H1 (cell line): ENCODE measurements around the gene SPAG17. TPM values are rescaled to one million over a fixed set of nuclear protein-coding genes. Genes with fewer than 3 reads are reported as not detected.

Source experiments
- CTCF ChIA-PET: fragments of 300-600 bp; sonication (Branson Sonifier 250); formaldehyde crosslinking; loops from one replicate; lab custom pipeline; 2021; ENCODE audit not compliant: partially characterized antibody; lab: Charles Lee
- POLR2A ChIA-PET: fragments of 300-600 bp; sonication (Branson Sonifier 250); formaldehyde crosslinking; loops from one replicate; lab custom pipeline; 2021; ENCODE audit warnings: inconsistent platforms; ENCODE audit not compliant: partially characterized antibody; lab: Charles Lee
- DNase-seq, 2 experiments: peaks; one replicate each; pipeline versions ENCODE4 v3.0.0 to v3.0.0-alpha.2; 2010 to 2022; ENCODE audit warnings: low spot score in 2 of 2, low read depth in 1 of 2, mixed read lengths in 1 of 2
- FAIRE-seq: peaks from 2 replicates; lab custom pipeline; 2011; peaks lifted over from hg19 to GRCh38; lab: Jason Lieb, UNC
- H2AFZ ChIP-seq: 2 replicates; pipeline ENCODE4 v1.8.1; 2012; ENCODE audit warnings: low read length, inconsistent platforms
- H2AK5ac ChIP-seq: 2 replicates; pipeline ENCODE4 v1.6.1; 2013; ENCODE audit warnings: low read depth, low read length
- H2BK120ac ChIP-seq: replicated peaks from 2 replicates; pipeline ENCODE3; 2013; ENCODE audit warnings: low read depth, low read length, inconsistent platforms
- H2BK12ac ChIP-seq: 2 replicates; pipeline ENCODE4 v1.6.1; 2013; ENCODE audit warnings: low read depth, low read length
- H2BK15ac ChIP-seq: 2 replicates; pipeline ENCODE4 v1.6.1; 2013; ENCODE audit warnings: low read length
- H2BK20ac ChIP-seq: 2 replicates; pipeline ENCODE4 v1.6.1; 2013; ENCODE audit warnings: low read length
- H2BK5ac ChIP-seq: 2 replicates; pipeline ENCODE4 v1.6.1; 2013; ENCODE audit warnings: low read depth, low read length
- H3K14ac ChIP-seq: 2 replicates; pipeline ENCODE4 v1.6.1; 2013; ENCODE audit warnings: inconsistent platforms; ENCODE audit not compliant: insufficient read length
- H3K18ac ChIP-seq: 2 replicates; pipeline ENCODE4 v1.6.1; 2013; ENCODE audit warnings: low read length; ENCODE audit errors: extremely low read depth
- H3K23ac ChIP-seq: 2 replicates; pipeline ENCODE4 v1.6.1; 2013; ENCODE audit warnings: inconsistent platforms; ENCODE audit not compliant: insufficient read length
- H3K23me2 ChIP-seq: 2 replicates; pipeline ENCODE4 v1.6.1; 2013; ENCODE audit warnings: low read depth, low read length
- H3K27ac ChIP-seq: 2 replicates; pipeline ENCODE4 v1.6.1; 2011; ENCODE audit warnings: low read depth, low read length, inconsistent platforms
- H3K27me3 ChIP-seq, 4 experiments: replicated peaks in 1 of 4; 1 replicate in 1 of 4; 2 replicates in 3 of 4; pipeline versions ENCODE4 v1.6.1 to v1.8.1; 2011 to 2013; ENCODE audit warnings: low read length in 3 of 4, mild to moderate bottlenecking in 3 of 4, inconsistent platforms in 2 of 4, mixed read lengths in 2 of 4, moderate library complexity in 1 of 4; ENCODE audit not compliant: control insufficient read depth in 3 of 4, insufficient read depth in 3 of 4; ENCODE audit errors: extremely low read depth in 1 of 4
- H3K36me3 ChIP-seq, 4 experiments: 2 replicates each; pipeline versions ENCODE4 v1.6.1 to v1.8.1; 2011 to 2013; ENCODE audit warnings: mild to moderate bottlenecking in 4 of 4, low read length in 3 of 4, moderate library complexity in 2 of 4, control low read depth in 1 of 4, inconsistent platforms in 1 of 4; ENCODE audit not compliant: insufficient read depth in 4 of 4, control insufficient read depth in 2 of 4
- H3K4ac ChIP-seq: replicated peaks from 2 replicates; pipeline ENCODE3; 2013; ENCODE audit warnings: low read length, low read depth, mixed read lengths, inconsistent platforms; ENCODE audit not compliant: insufficient read length
- H3K4me1 ChIP-seq, 4 experiments: replicated peaks in 1 of 4; 1 replicate in 1 of 4; 2 replicates in 3 of 4; pipeline versions ENCODE4 v1.6.1 to v1.8.1; 2011 to 2013; ENCODE audit warnings: low read length in 3 of 4, inconsistent platforms in 2 of 4, mixed read lengths in 1 of 4; ENCODE audit not compliant: insufficient read depth in 4 of 4, control insufficient read depth in 3 of 4
- H3K4me2 ChIP-seq, 2 experiments: 2 replicates each; pipeline versions ENCODE4 v1.6.1 to v1.8.1; 2011 to 2013; ENCODE audit warnings: low read depth in 2 of 2, low read length in 2 of 2, control low read depth in 1 of 2, inconsistent platforms in 1 of 2, mild to moderate bottlenecking in 1 of 2; ENCODE audit not compliant: insufficient read depth in 1 of 2
- H3K4me3 ChIP-seq, 4 experiments: fragments of 200-600, 300-600 bp in 1 of 4; sonication (generic), shearing (Covaris generic), sonication (Bioruptor Twin) in 1 of 4; 2 replicates each; pipeline versions ENCODE4 v1.5.1 to v1.8.1; 2011 to 2016; ENCODE audit warnings: low read length in 4 of 4, low read depth in 3 of 4, control low read depth in 2 of 4, inconsistent platforms in 2 of 4, mild to moderate bottlenecking in 2 of 4, mixed read lengths in 1 of 4, moderate library complexity in 1 of 4; ENCODE audit not compliant: insufficient read depth in 2 of 4; ENCODE audit errors: extremely low read depth in 1 of 4
- H3K56ac ChIP-seq: replicated peaks from 2 replicates; pipeline ENCODE3; 2013; ENCODE audit warnings: low read depth, mild to moderate bottlenecking, mixed read lengths, low read length, inconsistent platforms; ENCODE audit not compliant: insufficient read length
- H3K79me1 ChIP-seq: 2 replicates; pipeline ENCODE4 v1.6.1; 2013; ENCODE audit warnings: low read depth, low read length, control low read depth
- H3K79me2 ChIP-seq, 2 experiments: 2 replicates each; pipeline versions ENCODE4 v1.6.1 to v1.8.1; 2012 to 2013; ENCODE audit warnings: low read length in 2 of 2, mild to moderate bottlenecking in 2 of 2, inconsistent platforms in 1 of 2; ENCODE audit not compliant: insufficient read depth in 2 of 2, control insufficient read depth in 1 of 2
- H3K9ac ChIP-seq, 4 experiments: replicated peaks in 1 of 4; 1 replicate in 1 of 4; 2 replicates in 3 of 4; pipeline versions ENCODE4 v1.6.1 to v1.8.1; 2011 to 2013; ENCODE audit warnings: low read depth in 3 of 4, low read length in 3 of 4, control low read depth in 2 of 4, mild to moderate bottlenecking in 2 of 4, moderate library complexity in 2 of 4, inconsistent platforms in 1 of 4; ENCODE audit errors: extremely low read depth in 1 of 4
- H3K9me3 ChIP-seq, 2 experiments: 2 replicates each; pipeline versions ENCODE4 v1.6.1 to v1.8.1; 2012 to 2013; ENCODE audit warnings: mild to moderate bottlenecking in 2 of 2, moderate library complexity in 2 of 2, control low read depth in 1 of 2, inconsistent platforms in 1 of 2, low read depth in 1 of 2, low read length in 1 of 2, mixed read lengths in 1 of 2; ENCODE audit not compliant: insufficient read depth in 2 of 2
- H4K20me1 ChIP-seq, 2 experiments: replicated peaks in 1 of 2; 2 replicates each; pipeline versions ENCODE3 to v1.8.1; 2011 to 2013; ENCODE audit warnings: inconsistent platforms in 2 of 2, low read length in 2 of 2, mild to moderate bottlenecking in 1 of 2; ENCODE audit not compliant: insufficient read depth in 2 of 2, control insufficient read depth in 1 of 2
- H4K5ac ChIP-seq: 2 replicates; pipeline ENCODE4 v1.6.1; 2013; ENCODE audit warnings: low read length, low read depth, mixed read lengths, inconsistent platforms; ENCODE audit not compliant: insufficient read length
- H4K8ac ChIP-seq: 2 replicates; pipeline ENCODE4 v1.8.0; 2013; ENCODE audit warnings: mild to moderate bottlenecking, moderate library complexity, low read length, inconsistent platforms; ENCODE audit not compliant: insufficient read depth; ENCODE audit errors: extremely low read depth
- H4K91ac ChIP-seq: replicated peaks from 2 replicates; pipeline ENCODE3; 2013; ENCODE audit warnings: low read length, mixed read lengths, inconsistent platforms; ENCODE audit not compliant: insufficient read length
- BACH1 ChIP-seq: IDR thresholded peaks from 2 replicates; pipeline ENCODE4 v1.6.1; 2012; ENCODE audit warnings: low read length, improper control_type of control experiment
- BCL11A ChIP-seq, 2 experiments: IDR thresholded peaks; one replicate each; pipeline ENCODE4 v1.6.1; 2011; ENCODE audit warnings: low read depth in 2 of 2, low read length in 2 of 2, mild to moderate bottlenecking in 2 of 2
- BRCA1 ChIP-seq: IDR thresholded peaks from 2 replicates; pipeline ENCODE4 v1.6.1; 2012; ENCODE audit warnings: low read depth, low read length, improper control_type of control experiment
- CEBPB ChIP-seq: IDR thresholded peaks from 2 replicates; pipeline ENCODE4 v1.6.1; 2012; ENCODE audit warnings: low read depth, low read length
- CHD2 ChIP-seq: IDR thresholded peaks from 2 replicates; pipeline ENCODE4 v1.6.1; 2012; ENCODE audit warnings: low read length, improper control_type of control experiment
- EZH2 ChIP-seq: fragments of 200-600 bp; sonication (generic); IDR thresholded peaks from 2 replicates; pipeline ENCODE4 v1.7.1; 2012; ENCODE audit warnings: low read depth, mild to moderate bottlenecking, moderate library complexity, low read length, inconsistent platforms; ENCODE audit not compliant: severe bottlenecking
- KDM5A ChIP-seq: fragments of 200-600 bp; IDR thresholded peaks from 2 replicates; pipeline ENCODE4 v1.7.1; 2012; ENCODE audit warnings: mild to moderate bottlenecking, low read length, inconsistent platforms, mixed read lengths
- POLR2AphosphoS5 ChIP-seq: IDR thresholded peaks from 2 replicates; pipeline ENCODE4 v1.6.1; 2011; ENCODE audit warnings: low read depth, low read length
- POU5F1 ChIP-seq: IDR thresholded peaks from 2 replicates; pipeline ENCODE4 v1.6.1; 2011; ENCODE audit warnings: low read depth, mild to moderate bottlenecking, low read length, moderate library complexity
- SAP30 ChIP-seq: fragments of 300-600 bp; sonication (generic); IDR thresholded peaks from 2 replicates; pipeline ENCODE4 v1.7.1; 2012; ENCODE audit warnings: low read length, moderate library complexity, mild to moderate bottlenecking, inconsistent platforms; ENCODE audit not compliant: insufficient read depth, insufficient replicate concordance
- TEAD4 ChIP-seq: IDR thresholded peaks from 2 replicates; pipeline ENCODE4 v1.6.1; 2012; ENCODE audit warnings: low read depth, low read length, inconsistent platforms, mixed read lengths
- polyA plus RNA-seq, 7 experiments: library from polyadenylated mRNA; depleted of rRNA in 3 of 7; stranded (reverse) in 5 of 7; unstranded in 2 of 7; fragments of >200 nt in 5 of 7; fragments of 200-250 nt in 2 of 7; gene quantifications; 1 replicate in 5 of 7; 2 replicates in 1 of 7; 4 replicates in 1 of 7; pipeline versions ENCODE4 v1.2.1 to v1.2.3, GENCODE V29; 2011 to 2013; ENCODE audit warnings: missing spikeins in 2 of 7, mixed read lengths in 2 of 7
- total RNA-seq: library from RNA; stranded (reverse); fragmentation: NEBNext Ultra II Directional; extraction: Animal tissue kit (Norgen Biotek cat#: 25700); gene quantifications from 2 replicates; pipeline ENCODE4 v1.2.1, GENCODE V29; 2021
- TF ChIP-seq, protein P1 (sequence below): IDR thresholded peaks from 2 replicates; pipeline ENCODE4 v1.6.1; 2011; ENCODE audit warnings: low read length, improper control_type of control experiment
- TF ChIP-seq, protein P2 (sequence below): IDR thresholded peaks from 2 replicates; pipeline ENCODE4 v1.6.1; 2012; ENCODE audit warnings: inconsistent platforms

Gene SPAG17
- total and polyA plus RNA-seq, 2 of the 8 experiments (the other 6 are each of a cell fraction or from before 2014, with no cell fraction given): 0.56 to 0.62 TPM

DNA sequence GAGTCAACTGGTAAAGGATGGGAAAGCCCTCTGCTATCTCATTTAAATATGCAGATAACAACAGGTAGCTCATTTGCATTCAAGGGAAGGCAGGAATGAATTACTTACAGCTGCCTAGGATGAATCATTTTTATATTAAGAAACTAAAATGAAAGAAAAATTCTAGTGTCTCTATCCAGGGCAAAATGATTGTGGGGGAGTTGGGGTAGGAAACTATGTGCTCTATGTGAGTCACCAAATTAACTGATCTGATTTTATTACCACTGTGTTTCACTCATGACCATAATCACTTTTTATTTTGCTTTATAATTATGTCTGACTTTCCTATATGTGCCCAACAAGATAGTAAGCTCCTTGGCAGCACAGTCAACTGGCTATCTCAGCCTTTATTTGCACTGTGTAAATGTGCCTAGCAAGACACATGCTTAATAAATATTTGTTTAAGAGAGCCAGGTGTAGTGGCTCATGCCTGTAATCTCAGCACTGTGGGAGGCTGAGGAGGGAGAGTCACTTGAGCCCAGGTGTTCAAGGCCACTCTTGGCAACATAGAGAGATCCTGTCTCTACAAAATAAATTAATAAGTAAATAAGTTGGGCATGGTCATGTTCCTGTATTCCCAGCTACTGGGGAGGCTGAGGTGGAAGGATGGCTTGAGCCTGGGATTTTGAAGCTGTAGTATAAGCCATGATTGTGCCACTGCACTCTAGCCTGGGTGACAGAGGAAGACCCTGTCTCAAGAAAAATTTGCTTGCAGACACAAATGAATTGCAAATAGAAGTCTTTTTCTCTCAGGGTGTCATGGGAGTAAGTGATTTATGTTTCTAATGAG lies 84.1 kb downstream of the SPAG17 start:
- no peak overlapping the region for H2BK15ac ChIP-seq
- no peaks in the 10 kb centered on the region for H3K79me1 ChIP-seq
- H3K27me3 ChIP-seq: no peaks in the 10 kb centered on the region
- no peak for FAIRE-seq
- no peak overlapping the region for H2AFZ ChIP-seq
- H3K9me3 ChIP-seq: no peaks in the 10 kb centered on the region
- no peak overlapping the region for H3K9ac ChIP-seq
- ChIA-PET CTCF (interaction anchor here (0.9 kb wide), 1 partner anchor 24 kb away, joined by 3 read pairs; no protein-coding TSS in a partner anchor), POLR2A (no interaction called here)
- no peak overlapping the region for H3K14ac ChIP-seq
- H2BK5ac ChIP-seq: no peak overlapping the region
- no peaks in the 10 kb centered on the region for H3K79me2 ChIP-seq
- no peaks in the 10 kb centered on the region for H3K4me1 ChIP-seq
- no peak overlapping the region for H3K4me3 ChIP-seq
- no peaks in the 10 kb centered on the region for H3K36me3 ChIP-seq
- no peak overlapping the region for H2BK20ac ChIP-seq
- no peak for DNase-seq
- no peak overlapping the region for H3K4me2 ChIP-seq
- H2BK12ac ChIP-seq: no peak overlapping the region
- no peak overlapping the region for H2AK5ac ChIP-seq
- no peak overlapping the region for H3K18ac ChIP-seq
- H2BK120ac ChIP-seq: no peak overlapping the region
- H4K91ac ChIP-seq: no peak overlapping the region
- no peak overlapping the region for H3K4ac ChIP-seq
- H4K8ac ChIP-seq: no peak overlapping the region
- no peaks in the 10 kb centered on the region; the same call in 1 of the 2 replicates for H3K23me2 ChIP-seq
- no peak overlapping the region for H3K56ac ChIP-seq
- no peaks in the 10 kb centered on the region for H4K20me1 ChIP-seq
- H4K5ac ChIP-seq: no peak overlapping the region
- H3K23ac ChIP-seq: no peak overlapping the region
- H3K27ac ChIP-seq: no peak overlapping the region
- TF ChIP-seq BCL11A (IDR thresholded peaks at IDR 0.05; ENCODE audit: low read depth in 2 of 2, low read length in 2 of 2) (no peak), CHD2 (no peak), EZH2 (no peak), KDM5A (no peak), TEAD4 (no peak), BRCA1 (no peak), POLR2AphosphoS5 (no peak), POU5F1 (no peak), CEBPB (no peak), BACH1 (no peak), SAP30 (no peak)
- TF ChIP-seq, protein P1, sequence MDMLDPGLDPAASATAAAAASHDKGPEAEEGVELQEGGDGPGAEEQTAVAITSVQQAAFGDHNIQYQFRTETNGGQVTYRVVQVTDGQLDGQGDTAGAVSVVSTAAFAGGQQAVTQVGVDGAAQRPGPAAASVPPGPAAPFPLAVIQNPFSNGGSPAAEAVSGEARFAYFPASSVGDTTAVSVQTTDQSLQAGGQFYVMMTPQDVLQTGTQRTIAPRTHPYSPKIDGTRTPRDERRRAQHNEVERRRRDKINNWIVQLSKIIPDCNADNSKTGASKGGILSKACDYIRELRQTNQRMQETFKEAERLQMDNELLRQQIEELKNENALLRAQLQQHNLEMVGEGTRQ: no peak
- TF ChIP-seq, protein P2, sequence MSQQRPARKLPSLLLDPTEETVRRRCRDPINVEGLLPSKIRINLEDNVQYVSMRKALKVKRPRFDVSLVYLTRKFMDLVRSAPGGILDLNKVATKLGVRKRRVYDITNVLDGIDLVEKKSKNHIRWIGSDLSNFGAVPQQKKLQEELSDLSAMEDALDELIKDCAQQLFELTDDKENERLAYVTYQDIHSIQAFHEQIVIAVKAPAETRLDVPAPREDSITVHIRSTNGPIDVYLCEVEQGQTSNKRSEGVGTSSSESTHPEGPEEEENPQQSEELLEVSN: no peak
